ENCODE data around the gene MYOC. TPM values are rescaled to one million over a fixed set of nuclear protein-coding genes. Genes with fewer than 3 reads are reported as not detected.
"Not testable (repeated sequence)": the region's sequence is repeated elsewhere in the genome, so short reads cannot be mapped to it uniquely, and the experiment has no call there.

MYOC gene
- total and polyA plus RNA-seq, 7 experiments from 2014 or later = not detected

DNA sequence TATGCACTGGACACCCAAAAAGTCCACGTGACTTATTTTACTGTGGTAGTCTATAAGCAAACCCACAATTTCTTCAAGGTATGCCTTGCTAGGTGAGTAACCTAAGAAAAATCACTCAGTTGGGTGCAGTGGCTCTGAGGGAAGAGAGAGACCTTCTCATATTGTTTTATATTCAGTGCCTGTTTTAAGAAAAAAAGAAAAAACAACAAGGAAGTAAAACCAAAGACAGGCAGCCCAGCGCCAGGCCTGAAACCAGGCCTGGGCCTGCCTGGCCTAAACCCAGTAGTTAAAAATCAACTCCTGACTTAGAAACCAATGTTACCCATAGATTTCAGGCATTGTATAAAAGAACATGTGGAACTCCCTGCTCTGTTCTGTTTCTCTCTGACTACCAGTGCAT is 52.2 kb downstream of the MYOC start:
- POLR2A ChIA-PET; H3K4me3 ChIP-seq (ENCODE audit: low read length); H3K4me1 ChIP-seq (ENCODE audit: control insufficient read depth in 2 of 2, insufficient read depth in 2 of 2, low read length in 2 of 2); H3K27ac ChIP-seq (ENCODE audit: low read depth, low read length); H3K4me1 Mint-ChIP-seq; CTCF ChIA-PET; H3K27me3 Mint-ChIP-seq; ATAC-seq; DNase-seq; H3K9me3 ChIP-seq (ENCODE audit: control insufficient read depth in 2 of 3, low read length in 3 of 3); H3K36me3 Mint-ChIP-seq; H3K4me3 Mint-ChIP-seq; H3K27ac Mint-ChIP-seq; H3K27me3 ChIP-seq (ENCODE audit: control insufficient read depth in 2 of 2, insufficient read depth in 2 of 2, low read length in 2 of 2); H3K36me3 ChIP-seq (ENCODE audit: control insufficient read depth in 2 of 3, insufficient read depth in 3 of 3, low read length in 3 of 3): not testable (repeated sequence)
- intact Hi-C loops (cut with micrococcal nuclease) = loop anchor here in 1 of 2 donors (5.0 kb wide), 1 partner anchor 142 kb away; the partner anchor contains the start of gene VAMP4
- peaks cover 0 to 13% (median 0%) of the 10 kb centered on the region in 11 donors for H3K9me3 Mint-ChIP-seq

DNA sequence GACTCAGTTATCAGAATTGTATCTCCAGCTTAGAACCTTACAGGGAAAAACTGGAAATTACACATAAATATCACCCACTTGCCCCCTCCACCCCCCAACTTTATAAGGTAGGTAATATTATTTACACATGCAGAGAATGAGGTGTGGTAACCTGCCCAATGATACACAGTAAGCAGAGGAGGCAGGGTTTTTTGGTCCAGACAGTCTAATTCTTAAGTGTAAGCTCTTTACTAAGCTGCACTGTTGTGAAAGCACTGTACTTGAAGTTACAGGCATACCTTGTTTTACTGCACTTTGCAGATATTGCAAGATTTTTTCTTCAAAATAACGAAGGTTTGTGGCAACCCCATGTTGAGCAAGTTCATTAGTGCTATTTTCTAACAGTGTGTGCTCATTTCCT is 55.3 kb downstream of the MYOC start:
- Histone ChIP-seq H3K4me3 (ENCODE audit: low read length) (no peak overlapping the region), H3K36me3 (ENCODE audit: control insufficient read depth in 2 of 3, insufficient read depth in 3 of 3, low read length in 3 of 3) (peaks cover under 1 to 14% (median 3%) of the 10 kb centered on the region in 3 experiments), H3K27me3 (ENCODE audit: control insufficient read depth in 2 of 2, insufficient read depth in 2 of 2, low read length in 2 of 2) (no peaks in the 10 kb centered on the region), H3K9me3 (ENCODE audit: control insufficient read depth in 2 of 3, low read length in 3 of 3) (no peaks in the 10 kb centered on the region), H3K27ac (ENCODE audit: low read depth, low read length) (no peak overlapping the region), H3K4me1 (ENCODE audit: control insufficient read depth in 2 of 2, insufficient read depth in 2 of 2, low read length in 2 of 2) (no peaks in the 10 kb centered on the region)
- ATAC-seq (peak; percentile 22), DNase-seq (no peak)
- ChIA-PET POLR2A (no interaction called here), CTCF (no interaction called here)
- H3K36me3 Mint-ChIP-seq = peaks cover 6 to 18% (median 11%) of the 10 kb centered on the region in 5 donors
- peak overlapping the region in 2 of 9 donors; percentile 36 to 38 for H3K27ac Mint-ChIP-seq
- H3K9me3 Mint-ChIP-seq = peaks cover 0 to 13% (median 0%) of the 10 kb centered on the region in 11 donors
- peaks cover 0 to 1% (median 0%) of the 10 kb centered on the region in 7 donors for H3K4me1 Mint-ChIP-seq
- intact Hi-C loops (cut with micrococcal nuclease) = no loop called here
- H3K27me3 Mint-ChIP-seq = no peaks in the 10 kb centered on the region
- no peak overlapping the region for H3K4me3 Mint-ChIP-seq

DNA sequence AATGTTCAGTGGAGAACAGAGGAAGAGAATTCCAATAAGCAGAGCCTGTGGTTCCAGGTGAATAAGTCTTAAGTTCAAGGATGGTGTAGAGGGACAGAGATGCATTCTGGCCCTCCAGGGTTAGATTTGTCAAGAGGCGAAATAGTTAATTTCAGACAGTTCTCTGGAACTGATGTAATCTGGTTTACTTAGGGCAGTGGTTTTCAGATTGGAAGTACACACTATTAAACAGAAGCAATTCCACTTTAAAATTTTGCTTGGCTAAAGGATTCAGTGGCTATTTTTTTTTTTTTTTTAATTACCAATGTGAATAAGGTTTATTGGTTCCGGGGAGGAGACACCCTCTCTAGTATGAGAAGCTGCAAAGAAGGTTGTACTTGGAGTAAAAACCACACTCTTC is 55.8 kb downstream of the MYOC start:
- POLR2A ChIA-PET = no interaction called here
- peak overlapping the region in 3 of 9 donors; percentile 12 to 71 (median 50) for H3K27ac Mint-ChIP-seq
- no peaks in the 10 kb centered on the region for H3K9me3 ChIP-seq (ENCODE audit: control insufficient read depth in 2 of 3, low read length in 3 of 3)
- CTCF ChIA-PET = no interaction called here
- H3K4me1 Mint-ChIP-seq = peaks cover 0 to 1% (median 0%) of the 10 kb centered on the region in 7 donors
- DNase-seq (no peak), ATAC-seq (no peak)
- no peak overlapping the region for H3K4me3 ChIP-seq (ENCODE audit: low read length)
- H3K27me3 Mint-ChIP-seq = no peaks in the 10 kb centered on the region
- no peak overlapping the region for H3K27ac ChIP-seq (ENCODE audit: low read depth, low read length)
- H3K4me1 ChIP-seq (ENCODE audit: control insufficient read depth in 2 of 2, insufficient read depth in 2 of 2, low read length in 2 of 2) = no peaks in the 10 kb centered on the region
- H3K9me3 Mint-ChIP-seq = peaks cover 0 to 13% (median 0%) of the 10 kb centered on the region in 11 donors
- H3K36me3 ChIP-seq (ENCODE audit: control insufficient read depth in 2 of 3, insufficient read depth in 3 of 3, low read length in 3 of 3) = peaks cover 6 to 19% (median 8%) of the 10 kb centered on the region in 3 experiments
- H3K27me3 ChIP-seq (ENCODE audit: control insufficient read depth in 2 of 2, insufficient read depth in 2 of 2, low read length in 2 of 2) = no peaks in the 10 kb centered on the region
- peaks cover 7 to 22% (median 14%) of the 10 kb centered on the region in 5 donors for H3K36me3 Mint-ChIP-seq
- no peak overlapping the region for H3K4me3 Mint-ChIP-seq
- intact Hi-C loops (cut with micrococcal nuclease) = no loop called here

DNA sequence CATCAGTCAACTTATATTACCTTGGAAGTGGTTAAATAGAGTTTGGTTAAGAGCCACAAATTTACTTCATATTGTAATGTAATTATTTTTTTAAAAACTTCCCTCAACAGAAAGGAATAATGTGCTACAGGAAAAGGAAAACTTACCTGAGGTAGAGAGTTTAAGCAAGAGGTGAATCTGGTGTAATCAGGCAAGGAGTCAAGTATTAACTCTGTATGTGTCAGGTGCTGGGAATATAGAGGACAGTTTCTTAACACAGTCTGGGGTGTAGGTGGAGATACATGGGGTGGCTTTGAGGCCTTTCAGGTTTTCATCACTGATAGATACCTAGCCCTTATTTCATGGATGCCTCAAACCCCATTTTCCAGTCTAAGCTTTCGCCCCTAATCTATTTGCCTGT is 56.4 kb downstream of the MYOC start:
- peaks cover 0 to 13% (median 0%) of the 10 kb centered on the region in 11 donors for H3K9me3 Mint-ChIP-seq
- Histone ChIP-seq H3K27me3 (ENCODE audit: control insufficient read depth in 2 of 2, insufficient read depth in 2 of 2, low read length in 2 of 2) (no peaks in the 10 kb centered on the region), H3K9me3 (ENCODE audit: control insufficient read depth in 2 of 3, low read length in 3 of 3) (no peaks in the 10 kb centered on the region), H3K4me3 (ENCODE audit: low read length) (no peak overlapping the region), H3K27ac (ENCODE audit: low read depth, low read length) (no peak overlapping the region), H3K4me1 (ENCODE audit: control insufficient read depth in 2 of 2, insufficient read depth in 2 of 2, low read length in 2 of 2) (no peaks in the 10 kb centered on the region), H3K36me3 (ENCODE audit: control insufficient read depth in 2 of 3, insufficient read depth in 3 of 3, low read length in 3 of 3) (peaks cover 11 to 25% (median 11%) of the 10 kb centered on the region in 3 experiments)
- no peak for DNase-seq
- no peak overlapping the region for H3K4me3 Mint-ChIP-seq
- ATAC-seq = no peak
- peaks cover 0 to 1% (median 0%) of the 10 kb centered on the region in 7 donors for H3K4me1 Mint-ChIP-seq
- peak overlapping the region in 4 of 9 donors; percentile 12 to 71 (median 58) for H3K27ac Mint-ChIP-seq
- intact Hi-C loops (cut with micrococcal nuclease) = no loop called here
- ChIA-PET POLR2A (no interaction called here), CTCF (no interaction called here)
- H3K36me3 Mint-ChIP-seq = peaks cover 10 to 28% (median 17%) of the 10 kb centered on the region in 5 donors
- H3K27me3 Mint-ChIP-seq = no peaks in the 10 kb centered on the region

DNA sequence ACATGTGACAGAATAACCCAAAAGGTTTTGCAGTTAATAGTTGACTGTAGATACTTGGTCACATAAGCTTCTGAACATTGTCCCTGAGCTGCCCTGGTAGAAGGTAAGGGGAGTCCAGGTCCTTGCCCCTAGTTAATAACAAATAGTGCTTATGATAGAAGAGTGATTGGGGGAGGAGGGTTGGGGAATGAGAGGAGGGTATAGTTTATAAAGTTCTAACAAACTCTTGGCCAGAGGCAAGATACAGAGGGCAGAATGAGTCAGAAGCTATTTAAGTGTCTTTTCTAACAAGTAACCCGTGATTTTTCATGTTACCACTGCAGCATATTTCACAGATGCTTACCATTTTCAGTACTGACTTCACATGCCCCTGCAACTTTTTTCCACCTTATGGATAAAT is 57.2 kb downstream of the MYOC start:
- POLR2A ChIA-PET = no interaction called here
- peak overlapping the region in 6 of 9 donors; percentile 37 to 80 (median 56) for H3K27ac Mint-ChIP-seq

DNA sequence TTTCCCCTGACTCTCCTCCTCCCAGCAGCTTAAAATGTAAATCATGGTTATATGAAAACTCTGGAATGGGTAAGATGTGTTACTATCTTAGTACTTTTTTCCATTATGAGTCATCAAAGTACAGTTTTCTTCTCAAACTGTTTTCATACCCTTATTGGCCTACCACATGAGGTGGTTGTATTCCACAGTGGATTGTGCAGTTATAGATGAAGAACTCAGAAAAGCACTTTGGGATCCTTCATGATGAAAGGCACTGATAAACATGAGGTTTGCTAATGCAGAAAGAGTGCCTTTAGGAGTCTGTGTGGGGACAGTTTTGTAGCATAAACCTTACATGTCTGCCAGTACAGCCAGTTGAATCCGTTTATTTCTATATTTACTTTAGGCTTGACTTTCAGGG is 62.5 kb downstream of the MYOC start:
- H3K27ac ChIP-seq (ENCODE audit: low read depth, low read length) = no peak overlapping the region
- H3K27me3 ChIP-seq (ENCODE audit: control insufficient read depth in 2 of 2, insufficient read depth in 2 of 2, low read length in 2 of 2) = no peaks in the 10 kb centered on the region
- intact Hi-C loops (cut with micrococcal nuclease) = no loop called here
- CTCF ChIA-PET = no interaction called here
- no peak for ATAC-seq
- no peaks in the 10 kb centered on the region for H3K9me3 ChIP-seq (ENCODE audit: control insufficient read depth in 2 of 3, low read length in 3 of 3)
- Mint-ChIP-seq H3K9me3 (peaks cover 0 to 2% (median 0%) of the 10 kb centered on the region in 11 donors), H3K4me3 (no peak overlapping the region), H3K36me3 (peaks cover 20 to 65% (median 56%) of the 10 kb centered on the region in 5 donors), H3K27ac (peak overlapping the region in 5 of 9 donors; percentile 17 to 57 (median 57)), H3K4me1 (peaks cover 0 to 8% (median 0%) of the 10 kb centered on the region in 7 donors), H3K27me3 (no peaks in the 10 kb centered on the region)
- peaks cover 42 to 76% (median 42%) of the 10 kb centered on the region in 3 experiments for H3K36me3 ChIP-seq (ENCODE audit: control insufficient read depth in 2 of 3, insufficient read depth in 3 of 3, low read length in 3 of 3)
- POLR2A ChIA-PET = no interaction called here
- H3K4me3 ChIP-seq (ENCODE audit: low read length) = no peak overlapping the region
- no peaks in the 10 kb centered on the region for H3K4me1 ChIP-seq (ENCODE audit: control insufficient read depth in 2 of 2, insufficient read depth in 2 of 2, low read length in 2 of 2)
- DNase-seq = no peak

More for the DNA sequence above, 57.2 kb downstream of the MYOC start:
- CTCF ChIA-PET = no interaction called here
- peaks cover 0 to 13% (median 0%) of the 10 kb centered on the region in 11 donors for H3K9me3 Mint-ChIP-seq
- H3K4me3 Mint-ChIP-seq = no peak overlapping the region
- H3K36me3 Mint-ChIP-seq = peaks cover 11 to 34% (median 25%) of the 10 kb centered on the region in 5 donors
- Histone ChIP-seq H3K9me3 (ENCODE audit: control insufficient read depth in 2 of 3, low read length in 3 of 3) (no peaks in the 10 kb centered on the region), H3K27me3 (ENCODE audit: control insufficient read depth in 2 of 2, insufficient read depth in 2 of 2, low read length in 2 of 2) (no peaks in the 10 kb centered on the region), H3K36me3 (ENCODE audit: control insufficient read depth in 2 of 3, insufficient read depth in 3 of 3, low read length in 3 of 3) (peaks cover 16 to 33% (median 17%) of the 10 kb centered on the region in 3 experiments), H3K4me3 (ENCODE audit: low read length) (no peak overlapping the region), H3K27ac (ENCODE audit: low read depth, low read length) (no peak overlapping the region), H3K4me1 (ENCODE audit: control insufficient read depth in 2 of 2, insufficient read depth in 2 of 2, low read length in 2 of 2) (no peaks in the 10 kb centered on the region)
- no peak for ATAC-seq
- intact Hi-C loops (cut with micrococcal nuclease) = no loop called here
- DNase-seq = no peak
- H3K27me3 Mint-ChIP-seq = no peaks in the 10 kb centered on the region
- H3K4me1 Mint-ChIP-seq = peaks cover 0 to 1% (median 0%) of the 10 kb centered on the region in 7 donors

DNA sequence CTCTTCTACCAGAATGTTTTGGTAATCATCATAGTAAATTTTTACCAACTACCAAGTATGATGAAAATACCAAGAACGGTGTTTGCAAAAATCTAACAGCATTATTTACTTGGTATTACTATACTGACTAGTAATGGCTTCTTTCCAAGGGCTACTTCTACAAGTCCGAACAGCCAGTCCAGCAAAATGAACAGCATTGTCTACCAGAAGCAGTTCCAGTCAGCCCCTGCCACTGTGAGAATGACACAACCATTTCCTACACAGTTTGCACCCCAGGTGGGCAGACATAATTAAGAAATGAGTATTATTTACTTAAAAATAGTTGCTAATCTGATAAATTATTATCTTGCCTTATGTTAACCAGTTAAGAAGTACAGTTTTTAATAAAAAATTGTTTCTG is 64.3 kb downstream of the MYOC start:
- peaks cover 0 to 2% (median 0%) of the 10 kb centered on the region in 11 donors for H3K9me3 Mint-ChIP-seq
- peaks cover 0 to 8% (median 0%) of the 10 kb centered on the region in 7 donors for H3K4me1 Mint-ChIP-seq
- no peak for DNase-seq
- H3K9me3 ChIP-seq (ENCODE audit: control insufficient read depth in 2 of 3, low read length in 3 of 3) = no peaks in the 10 kb centered on the region
- ATAC-seq = no peak
- H3K27ac ChIP-seq (ENCODE audit: low read depth, low read length) = no peak overlapping the region
- CTCF ChIA-PET = no interaction called here
- H3K27me3 Mint-ChIP-seq = no peaks in the 10 kb centered on the region
- no peak overlapping the region for H3K4me3 ChIP-seq (ENCODE audit: low read length)
- peaks cover 24 to 74% (median 63%) of the 10 kb centered on the region in 5 donors for H3K36me3 Mint-ChIP-seq
- H3K36me3 ChIP-seq (ENCODE audit: control insufficient read depth in 2 of 3, insufficient read depth in 3 of 3, low read length in 3 of 3) = peaks cover 47 to 88% (median 52%) of the 10 kb centered on the region in 3 experiments
- POLR2A ChIA-PET = no interaction called here
- intact Hi-C loops (cut with micrococcal nuclease) = loop anchor here in 1 of 2 donors (2.0 kb wide), 1 partner anchor 15 kb away; no protein-coding TSS in a partner anchor
- no peak overlapping the region for H3K4me3 Mint-ChIP-seq
- no peak overlapping the region for H3K27ac Mint-ChIP-seq
- H3K4me1 ChIP-seq (ENCODE audit: control insufficient read depth in 2 of 2, insufficient read depth in 2 of 2, low read length in 2 of 2) = no peaks in the 10 kb centered on the region
- no peaks in the 10 kb centered on the region for H3K27me3 ChIP-seq (ENCODE audit: control insufficient read depth in 2 of 2, insufficient read depth in 2 of 2, low read length in 2 of 2)

All from naive thymus-derived CD4-positive, alpha-beta T cell (primary cell).